ENCODE results near the gene IDUA. TPM values are rescaled to one million over a fixed set of nuclear protein-coding genes. Genes with fewer than 3 reads are reported as not detected.
"Not testable (repeated sequence)": the region's sequence is repeated elsewhere in the genome, so short reads cannot be mapped to it uniquely, and the experiment has no call there.

Gene IDUA
- total and polyA plus RNA-seq, 12 donors: 4.6 to 13.3 (median 8.7) TPM

DNA sequence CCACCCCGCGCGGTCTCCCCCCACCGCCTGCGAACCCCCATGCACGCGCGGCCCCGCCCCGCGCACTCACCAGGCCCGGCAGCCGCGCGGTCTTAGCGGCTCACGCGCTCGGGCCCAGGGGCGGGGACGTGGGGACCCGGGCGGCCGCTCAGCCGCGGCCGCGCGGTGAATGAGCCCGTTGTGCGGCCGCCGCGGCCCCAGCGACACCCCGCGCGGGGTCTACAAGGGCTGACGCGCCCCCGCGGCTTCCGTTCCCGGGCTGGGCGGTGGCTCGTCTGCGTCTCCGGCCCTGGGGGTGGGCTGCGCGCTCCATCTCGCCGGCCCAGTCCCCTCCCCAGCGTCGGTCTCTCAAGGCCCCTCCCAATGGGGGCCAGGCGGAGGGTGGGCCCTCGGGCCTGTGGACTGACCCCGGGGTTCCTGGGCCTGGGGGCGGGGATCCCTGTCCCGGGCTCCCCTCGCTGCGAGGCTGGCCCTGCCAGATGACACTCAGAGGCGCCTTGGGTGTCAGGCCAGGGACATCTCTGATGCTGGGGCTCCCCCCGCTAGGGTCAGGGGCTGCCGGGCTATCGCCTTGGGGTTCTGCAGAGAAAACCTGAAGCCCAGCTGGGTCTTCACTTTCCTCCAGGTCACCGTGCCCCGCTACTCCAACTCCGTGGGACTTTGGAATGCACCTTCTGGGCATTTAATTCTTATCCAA, 10.7 kb downstream of the IDUA start:
- Histone ChIP-seq H3K27ac (no peak overlapping the region), H3K9me3 (no peaks in the 10 kb centered on the region), H3K27me3 (peaks cover 32 to 67% (median 58%) of the 10 kb centered on the region in 7 donors), H3K4me3 (peak overlapping the region in 8 of 10 donors; percentile 14 to 48 (median 44)), H3K4me1 (peaks cover 5 to 25% (median 12%) of the 10 kb centered on the region in 9 donors), H3K36me3 (no peaks in the 10 kb centered on the region)
- peak in 3 of 8 donors; percentile 19 to 47 (median 35) for ATAC-seq
- no peak for DNase-seq
- intact Hi-C loops (cut with DNase I): loop anchor here in 1 of 10 donors (5.0 kb wide), 1 partner anchor 255 kb away; no protein-coding TSS in a partner anchor
- TF ChIP-seq, protein P1, sequence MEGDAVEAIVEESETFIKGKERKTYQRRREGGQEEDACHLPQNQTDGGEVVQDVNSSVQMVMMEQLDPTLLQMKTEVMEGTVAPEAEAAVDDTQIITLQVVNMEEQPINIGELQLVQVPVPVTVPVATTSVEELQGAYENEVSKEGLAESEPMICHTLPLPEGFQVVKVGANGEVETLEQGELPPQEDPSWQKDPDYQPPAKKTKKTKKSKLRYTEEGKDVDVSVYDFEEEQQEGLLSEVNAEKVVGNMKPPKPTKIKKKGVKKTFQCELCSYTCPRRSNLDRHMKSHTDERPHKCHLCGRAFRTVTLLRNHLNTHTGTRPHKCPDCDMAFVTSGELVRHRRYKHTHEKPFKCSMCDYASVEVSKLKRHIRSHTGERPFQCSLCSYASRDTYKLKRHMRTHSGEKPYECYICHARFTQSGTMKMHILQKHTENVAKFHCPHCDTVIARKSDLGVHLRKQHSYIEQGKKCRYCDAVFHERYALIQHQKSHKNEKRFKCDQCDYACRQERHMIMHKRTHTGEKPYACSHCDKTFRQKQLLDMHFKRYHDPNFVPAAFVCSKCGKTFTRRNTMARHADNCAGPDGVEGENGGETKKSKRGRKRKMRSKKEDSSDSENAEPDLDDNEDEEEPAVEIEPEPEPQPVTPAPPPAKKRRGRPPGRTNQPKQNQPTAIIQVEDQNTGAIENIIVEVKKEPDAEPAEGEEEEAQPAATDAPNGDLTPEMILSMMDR (IDR thresholded peaks at IDR 0.05): no peak
- WGBS, 2 donors: 2 to 3% methylated on average over 65 to 68 of the region's 68 CpGs

DNA sequence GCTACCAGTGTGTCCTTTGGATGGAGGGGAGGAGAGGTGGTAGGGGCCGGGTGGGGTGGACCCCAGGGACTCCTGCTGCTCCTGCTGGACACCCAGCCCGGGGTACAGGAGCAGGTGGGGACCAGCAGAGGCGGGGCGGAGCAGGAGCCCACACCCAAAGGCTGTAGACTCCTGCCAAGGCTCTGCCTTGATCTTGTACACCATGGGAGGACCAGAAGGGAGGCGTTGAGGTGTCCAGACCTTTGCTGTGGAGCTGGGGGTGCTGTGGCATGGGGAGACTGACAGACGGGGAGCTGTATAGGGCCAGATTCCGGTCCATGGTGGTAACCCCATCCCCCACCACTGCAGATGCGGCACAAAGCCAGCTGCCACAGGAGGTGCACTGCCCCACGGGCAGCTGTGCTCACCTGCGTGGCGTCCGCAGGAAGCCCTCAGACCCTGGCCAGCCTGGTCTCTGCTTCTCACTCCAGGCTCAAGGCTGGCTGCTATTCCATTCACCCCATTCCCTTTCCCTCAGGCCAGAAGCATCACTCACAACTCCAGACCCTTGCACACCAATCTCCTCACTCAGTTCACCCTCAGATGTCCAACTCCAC, 11.3 kb downstream of the IDUA start:
- DNase-seq (no peak), ATAC-seq (peak in 1 of 8 donors; percentile 3)
- H3K4me3 ChIP-seq: no peak overlapping the region
- H3K4me1 ChIP-seq: peaks cover 5 to 26% (median 15%) of the 10 kb centered on the region in 9 donors
- intact Hi-C loops (cut with DNase I): loop anchor here in 1 of 10 donors (5.0 kb wide), 1 partner anchor 256 kb away; no protein-coding TSS in a partner anchor
- H3K9me3 ChIP-seq: no peaks in the 10 kb centered on the region
- H3K27me3 ChIP-seq: peaks cover 39 to 73% (median 65%) of the 10 kb centered on the region in 7 donors
- TF ChIP-seq, protein P1 (IDR thresholded peaks at IDR 0.05): no peak
- 48 to 62% methylated on average over 12 of the region's 12 CpGs for WGBS, 2 donors
- no peaks in the 10 kb centered on the region for H3K36me3 ChIP-seq
- H3K27ac ChIP-seq: no peak overlapping the region

DNA sequence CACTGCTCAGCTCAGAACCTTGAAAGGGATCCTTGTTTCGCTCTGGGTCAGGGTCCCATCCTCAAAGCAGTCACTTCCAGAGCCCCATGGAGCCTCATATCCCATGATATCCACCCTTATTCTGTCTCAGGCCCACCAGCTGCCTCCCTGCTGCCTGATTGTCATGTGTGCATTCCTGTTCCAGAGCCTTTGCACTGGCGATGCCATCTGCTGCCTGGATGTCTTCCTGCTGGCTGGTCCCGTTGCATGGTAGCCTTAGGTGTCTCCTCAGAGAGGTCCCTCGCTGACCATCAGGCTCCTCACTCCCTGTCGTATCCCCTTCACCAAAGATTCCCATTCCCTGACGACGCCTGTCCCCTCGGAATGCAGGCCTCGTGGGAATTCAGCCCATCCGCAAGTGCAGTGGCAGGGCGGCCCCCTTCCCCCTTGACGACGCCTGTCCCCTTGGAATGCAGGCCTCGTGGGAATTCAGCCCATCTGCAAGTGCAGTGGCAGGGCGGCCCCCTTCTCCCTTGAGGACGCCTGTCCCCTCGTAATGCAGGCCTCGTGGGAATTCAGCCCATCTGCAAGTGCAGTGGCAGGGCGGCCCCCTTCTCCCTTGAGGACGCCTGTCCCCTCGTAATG, 12.5 kb downstream of the IDUA start:
- not testable (repeated sequence) for H3K9me3 ChIP-seq, DNase-seq, H3K27ac ChIP-seq, H3K4me3 ChIP-seq, ATAC-seq, H3K36me3 ChIP-seq
- H3K4me1 ChIP-seq: peaks cover 5 to 33% (median 15%) of the 10 kb centered on the region in 9 donors
- 39% methylated on average over 14 to 17 of the region's 21 CpGs for WGBS, 2 donors
- intact Hi-C loops (cut with DNase I): loop anchor here in 1 of 10 donors (5.0 kb wide), 1 partner anchor 257 kb away; no protein-coding TSS in a partner anchor
- H3K27me3 ChIP-seq: peaks cover 49 to 85% (median 76%) of the 10 kb centered on the region in 7 donors

DNA sequence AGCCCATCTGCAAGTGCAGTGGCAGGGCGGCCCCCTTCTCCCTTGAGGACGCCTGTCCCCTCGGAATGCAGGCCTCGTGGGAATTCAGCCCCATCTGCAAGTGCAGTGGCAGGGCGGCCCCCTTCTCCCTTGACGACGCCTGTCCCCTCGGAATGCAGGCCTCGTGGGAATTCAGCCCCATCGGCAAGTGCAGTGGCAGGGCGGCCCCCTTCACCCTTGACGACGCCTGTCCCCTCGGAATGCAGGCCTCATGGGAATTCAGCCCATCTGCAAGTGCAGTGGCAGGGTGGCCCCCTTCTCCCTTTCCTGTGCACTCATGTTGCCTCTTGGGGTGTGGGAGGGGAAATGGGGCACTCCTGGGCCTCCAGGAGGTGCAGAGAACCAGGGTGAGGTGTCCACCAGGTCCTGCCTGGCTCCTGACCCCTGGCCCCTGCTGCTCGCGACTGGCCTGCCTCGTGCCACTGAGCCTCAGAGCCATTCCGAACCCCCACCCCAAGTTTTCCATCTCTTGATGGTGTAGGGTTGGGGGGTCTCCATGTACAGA, 13.1 kb downstream of the IDUA start:
- no peak overlapping the region for H3K27ac ChIP-seq
- TF ChIP-seq, protein P1 (IDR thresholded peaks at IDR 0.05): no peak
- no peaks in the 10 kb centered on the region for H3K36me3 ChIP-seq
- H3K27me3 ChIP-seq: peaks cover 54 to 91% (median 82%) of the 10 kb centered on the region in 7 donors
- H3K9me3 ChIP-seq: no peaks in the 10 kb centered on the region
- peaks cover 5 to 33% (median 16%) of the 10 kb centered on the region in 9 donors for H3K4me1 ChIP-seq
- 49 to 53% methylated on average over 18 of the region's 18 CpGs for WGBS, 2 donors
- intact Hi-C loops (cut with DNase I): loop anchor here in 1 of 10 donors (5.0 kb wide), 1 partner anchor 258 kb away; no protein-coding TSS in a partner anchor
- no peak for DNase-seq
- no peak overlapping the region for H3K4me3 ChIP-seq
- ATAC-seq: no peak
